Heart left ventricle (tissue), 16 donors: ENCODE measurements around the gene NDP. TPM values are rescaled to one million over a fixed set of nuclear protein-coding genes. Genes with fewer than 3 reads are reported as not detected.

Experiments
- ATAC-seq, 4 donors: fragments of 200-7000 bp; cut with Tn5 transposase; one replicate each; pipeline ENCODE4 v1.9.1; 2020 to 2022; ENCODE audit warnings: moderate library complexity in 4 of 4, mild to moderate bottlenecking in 3 of 4, moderate number of reproducible peaks in 1 of 4
- DNase-seq, 5 donors: peaks; one replicate each; pipeline ENCODE4 v3.0.0-alpha.2; 2020
- H3K27ac ChIP-seq, 12 donors: fragments of 200-600 bp; sonication (generic) in 4 of 12; one replicate each; pipeline versions ENCODE4 v1.5.0 to v1.8.0; 2016 to 2022; ENCODE audit warnings: mild to moderate bottlenecking in 2 of 12
- H3K27me3 ChIP-seq, 9 donors: fragments of 200-600 bp; sonication (generic) in 2 of 9; one replicate each; pipeline versions ENCODE4 v1.5.1 to v1.8.0; 2016 to 2022; ENCODE audit warnings: mild to moderate bottlenecking in 3 of 9
- H3K36me3 ChIP-seq, 9 donors: fragments of 200-600 bp; sonication (generic) in 2 of 9; one replicate each; pipeline versions ENCODE4 v1.5.0 to v1.8.0; 2018 to 2022; ENCODE audit warnings: mild to moderate bottlenecking in 2 of 9
- H3K4me1 ChIP-seq, 12 donors: fragments of 200-600 bp; sonication (generic) in 4 of 12; one replicate each; pipeline versions ENCODE4 v1.5.0 to v1.8.0; 2016 to 2022; ENCODE audit warnings: mild to moderate bottlenecking in 3 of 12
- H3K4me3 ChIP-seq, 12 donors: fragments of 200-600 bp; sonication (generic) in 4 of 12; one replicate each; pipeline versions ENCODE4 v1.5.0 to v1.8.0; 2017 to 2022; ENCODE audit warnings: mild to moderate bottlenecking in 9 of 12, moderate library complexity in 4 of 12
- H3K9me3 ChIP-seq, 12 donors: fragments of 200-600 bp; sonication (generic) in 4 of 12; one replicate each; pipeline versions ENCODE4 v1.5.0 to v1.8.0; 2016 to 2022; ENCODE audit warnings: mild to moderate bottlenecking in 1 of 12
- POLR2A ChIP-seq, 2 donors: fragments of 450-650 bp; IDR thresholded peaks; one replicate each; pipeline ENCODE4 v1.6.1; 2017; ENCODE audit warnings: antibody characterized with exemption in 2 of 2, mild to moderate bottlenecking in 2 of 2, moderate library complexity in 2 of 2
- WGBS, 4 donors: extraction: QIAGEN DNeasy Blood & Tissue Kit in 2 of 4; methylation state at CpG; one replicate each; pipeline versions ENCODE4 v1.1.5 to v1.1.7; 2013 to 2018; 5-methylcytosine and 5-hydroxymethylcytosine counted together
- intact Hi-C, 10 donors: fragments of 100-400 bp; cut with DNase I; formaldehyde crosslinking; loops; one replicate each; pipeline versions ENCODE4 v1.11.1 to v1.14.2; 2022
- polyA plus RNA-seq, 2 donors: library from polyadenylated mRNA; stranded (reverse); fragments of 200-250 nt; gene quantifications; one replicate each; pipeline ENCODE4 v1.2.3, GENCODE V29; 2013
- total RNA-seq, 9 donors: library from RNA; depleted of rRNA in 2 of 9; stranded (reverse); fragments of >200 nt in 2 of 9; fragmentation: NEBNext Ultra II Directional in 3 of 9; extraction: Animal tissue kit (Norgen Biotek cat#: 25700) in 3 of 9; gene quantifications; one replicate each; pipeline versions ENCODE4 v1.1.0 to v1.2.4, GENCODE V29; 2016 to 2023
- TF ChIP-seq, protein P1 (sequence below), 12 donors: fragments of 200-600 bp; sonication (generic) in 4 of 12; IDR thresholded peaks; one replicate each; pipeline versions ENCODE4 v1.5.0 to v1.8.0; 2018 to 2022; ENCODE audit warnings: antibody characterized with exemption in 12 of 12, mild to moderate bottlenecking in 5 of 12
- donor health status: ischemic (EF 13 %, LVEDD 7.1; RV severe dilation, severe dysfunction).
- donor health status: healthy with polysubstance abuse.
- donor health status: DM: no; HTN: yes; CAD: no.
- donor health status: DM: no; HTN: no; CAD: no.
- donor health status: ischemic (EF 25% LVEDD 6.9; RV normal size, moderate dysfunction).
- donor health status: ischemic (EF 25% LVEDD 5.7; RV mildly dilated, moderate dysfunction).
- donor health status: healthy.
- donor health status: DM: yes; HTN: yes; CAD: no.
- donor health status: ischemic (EF 35%, LVEDD 5.7; RV mildly dilated, moderate dysfunction).
- donor health status: nonischemic (EF 11% LVEDD 7.7; RV severe dilation, severe dysfunction).
- donor health status: DM: yes; HTN: yes; CAD: no.
- donor health status: PGD.
- donor health status: ischemic (EF 29% LVEDD 5.4; RV normal size, mild dysfunction).
- donor health status: nonischemic (EF 23%, LVEDD 6.1; RV moderate dilation, normal function).

NDP gene
- total and polyA plus RNA-seq, 11 donors, result 0.19 to 0.27 (median 0.20) TPM; not detected in 7

- H3K4me3 ChIP-seq, result no peak overlapping the region
- peaks cover 0 to 6% (median 0%) of the 10 kb centered on the region in 12 donors for H3K9me3 ChIP-seq
- no peaks in the 10 kb centered on the region for H3K36me3 ChIP-seq
- H3K27ac ChIP-seq, result no peak overlapping the region
- WGBS, 4 donors, result 76 to 94% (median 80%) methylated on average over 2 of the region's 2 CpGs
- ATAC-seq, result no peak
- peaks cover 0 to 17% (median 0%) of the 10 kb centered on the region in 12 donors for H3K4me1 ChIP-seq
- intact Hi-C loops, result no loop called here
- DNase-seq, result no peak
- TF ChIP-seq, protein P1, sequence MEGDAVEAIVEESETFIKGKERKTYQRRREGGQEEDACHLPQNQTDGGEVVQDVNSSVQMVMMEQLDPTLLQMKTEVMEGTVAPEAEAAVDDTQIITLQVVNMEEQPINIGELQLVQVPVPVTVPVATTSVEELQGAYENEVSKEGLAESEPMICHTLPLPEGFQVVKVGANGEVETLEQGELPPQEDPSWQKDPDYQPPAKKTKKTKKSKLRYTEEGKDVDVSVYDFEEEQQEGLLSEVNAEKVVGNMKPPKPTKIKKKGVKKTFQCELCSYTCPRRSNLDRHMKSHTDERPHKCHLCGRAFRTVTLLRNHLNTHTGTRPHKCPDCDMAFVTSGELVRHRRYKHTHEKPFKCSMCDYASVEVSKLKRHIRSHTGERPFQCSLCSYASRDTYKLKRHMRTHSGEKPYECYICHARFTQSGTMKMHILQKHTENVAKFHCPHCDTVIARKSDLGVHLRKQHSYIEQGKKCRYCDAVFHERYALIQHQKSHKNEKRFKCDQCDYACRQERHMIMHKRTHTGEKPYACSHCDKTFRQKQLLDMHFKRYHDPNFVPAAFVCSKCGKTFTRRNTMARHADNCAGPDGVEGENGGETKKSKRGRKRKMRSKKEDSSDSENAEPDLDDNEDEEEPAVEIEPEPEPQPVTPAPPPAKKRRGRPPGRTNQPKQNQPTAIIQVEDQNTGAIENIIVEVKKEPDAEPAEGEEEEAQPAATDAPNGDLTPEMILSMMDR (IDR thresholded peaks at IDR 0.05), result no peak
- TF ChIP-seq POLR2A (IDR thresholded peaks at IDR 0.05), result no peak
- peaks cover 0 to 11% (median 0%) of the 10 kb centered on the region in 9 donors for H3K27me3 ChIP-seq
Measured at GRCh38 chrX:44010626-44011025, 37.4 kb upstream of the NDP start.

DNA sequence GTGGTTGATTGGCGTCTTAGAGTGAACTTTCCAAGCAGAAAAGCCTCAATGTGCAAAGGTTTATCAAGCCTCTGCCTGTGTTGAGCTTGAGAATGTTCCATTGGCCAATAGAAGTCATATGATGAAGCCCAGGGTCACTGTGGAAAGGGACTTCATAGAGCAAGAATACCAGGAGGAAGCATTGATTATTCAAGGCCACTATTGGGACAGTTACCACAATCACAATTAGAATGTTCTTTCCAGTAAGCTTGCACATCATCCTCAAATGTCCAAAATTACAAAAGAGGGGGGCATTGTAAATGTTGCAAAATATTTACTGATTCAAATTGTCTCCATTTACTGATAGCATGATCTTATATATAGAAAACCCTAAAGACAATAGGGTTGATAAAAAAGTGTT lies 32.9 kb upstream of the NDP start:
- H3K27me3 ChIP-seq, result peaks cover 0 to 20% (median 0%) of the 10 kb centered on the region in 9 donors
- DNase-seq (no peak), ATAC-seq (no peak)
- intact Hi-C loops, result no loop called here
- H3K4me1 ChIP-seq, result peaks cover 0 to 7% (median 0%) of the 10 kb centered on the region in 12 donors
- H3K36me3 ChIP-seq, result no peaks in the 10 kb centered on the region
- no peak overlapping the region for H3K27ac ChIP-seq
- 47 to 91% (median 75%) methylated on average over 1 of the region's 1 CpG for WGBS, 4 donors
- H3K4me3 ChIP-seq, result no peak overlapping the region
- peaks cover 0 to 6% (median 0%) of the 10 kb centered on the region in 12 donors for H3K9me3 ChIP-seq
- TF ChIP-seq, protein P1 (IDR thresholded peaks at IDR 0.05), result no peak
- TF ChIP-seq POLR2A (IDR thresholded peaks at IDR 0.05), result no peak

DNA sequence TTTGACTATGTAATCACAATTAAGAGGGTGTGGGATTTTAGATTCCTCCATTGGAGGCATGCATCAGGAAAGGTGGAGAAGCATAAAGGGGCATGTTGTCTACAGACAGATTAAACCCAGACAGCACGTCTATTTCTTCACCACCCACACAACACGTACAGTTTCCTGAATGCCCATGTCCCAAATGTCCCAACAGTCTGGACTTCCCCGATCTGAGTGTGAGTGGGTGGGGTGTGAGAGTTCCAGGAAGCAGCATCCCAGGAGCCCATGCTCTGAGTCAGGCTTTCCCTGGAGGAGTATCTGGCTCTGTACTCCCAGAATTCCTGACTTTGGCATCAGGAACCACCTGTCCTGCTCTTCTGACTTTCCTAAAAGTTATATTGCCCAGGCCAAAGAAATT lies 30.8 kb upstream of the NDP start:
- WGBS, 4 donors, result 16 to 54% (median 46%) methylated on average over 3 of the region's 3 CpGs
- Histone ChIP-seq H3K27ac (no peak overlapping the region), H3K4me1 (peaks cover 0 to 7% (median 0%) of the 10 kb centered on the region in 12 donors), H3K36me3 (no peaks in the 10 kb centered on the region), H3K27me3 (peaks cover 0 to 31% (median 0%) of the 10 kb centered on the region in 9 donors), H3K9me3 (peaks cover 0 to 6% (median 0%) of the 10 kb centered on the region in 12 donors), H3K4me3 (no peak overlapping the region)
- no peak for DNase-seq
- ATAC-seq, result peak in 2 of 4 donors; percentile 48 to 70
- intact Hi-C loops, result no loop called here
- TF ChIP-seq, protein P1 (IDR thresholded peaks at IDR 0.05), result no peak
- TF ChIP-seq POLR2A (IDR thresholded peaks at IDR 0.05), result no peak

DNA sequence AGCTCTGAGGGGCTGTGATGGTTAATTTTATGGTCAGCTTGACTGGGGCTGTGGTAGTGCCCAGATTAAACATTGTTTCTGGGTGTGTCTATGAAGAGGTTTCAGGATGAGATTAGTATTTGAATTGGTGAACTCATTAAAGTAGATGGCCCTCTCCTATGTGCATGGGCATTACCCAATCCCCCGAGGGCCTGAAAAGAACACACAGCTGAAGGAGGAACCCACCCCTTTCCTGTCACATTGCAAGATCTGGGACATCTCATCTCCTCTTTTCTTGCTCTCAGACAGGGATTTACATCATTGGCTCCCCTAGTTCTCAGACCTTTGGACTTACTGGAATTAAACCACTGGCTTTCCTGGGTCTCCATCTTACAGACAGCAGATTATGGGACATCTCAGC lies 29.4 kb upstream of the NDP start:
- TF ChIP-seq, protein P1 (IDR thresholded peaks at IDR 0.05), result no peak
- no peak for TF ChIP-seq POLR2A (IDR thresholded peaks at IDR 0.05)
- 47 to 67% (median 58%) methylated on average over 1 of the region's 1 CpG for WGBS, 4 donors
- peaks cover 0 to 7% (median 0%) of the 10 kb centered on the region in 12 donors for H3K4me1 ChIP-seq
- peaks cover 0 to 3% (median 0%) of the 10 kb centered on the region in 12 donors for H3K9me3 ChIP-seq
- H3K27me3 ChIP-seq, result peaks cover 0 to 31% (median 0%) of the 10 kb centered on the region in 9 donors
- ATAC-seq (no peak), DNase-seq (no peak)
- H3K36me3 ChIP-seq, result no peaks in the 10 kb centered on the region
- H3K27ac ChIP-seq, result no peak overlapping the region
- H3K4me3 ChIP-seq, result no peak overlapping the region
- intact Hi-C loops, result no loop called here
